Keratinocyte (primary cell): Measurements from ENCODE around the gene SETBP1.

Experiments used
- EZH2 ChIP-seq: IDR thresholded peaks from one replicate; pipeline ENCODE4 v1.6.1; 2012; ENCODE audit warnings: inconsistent platforms, mild to moderate bottlenecking, low read length, moderate library complexity
- TF ChIP-seq, protein P1 (sequence below), 3 experiments: IDR thresholded peaks in 1 of 3; conservative IDR thresholded peaks in 1 of 3; optimal IDR thresholded peaks in 1 of 3; 2 replicates in 2 of 3; 3 replicates in 1 of 3; pipeline versions ENCODE3 to v1.5.1; 2011; ENCODE audit warnings: low read length in 3 of 3, mild to moderate bottlenecking in 3 of 3, moderate library complexity in 2 of 3, control low read depth in 1 of 3, inconsistent platforms in 1 of 3; ENCODE audit not compliant: insufficient read depth in 2 of 3; ENCODE audit errors: extremely low read depth in 1 of 3

DNA sequence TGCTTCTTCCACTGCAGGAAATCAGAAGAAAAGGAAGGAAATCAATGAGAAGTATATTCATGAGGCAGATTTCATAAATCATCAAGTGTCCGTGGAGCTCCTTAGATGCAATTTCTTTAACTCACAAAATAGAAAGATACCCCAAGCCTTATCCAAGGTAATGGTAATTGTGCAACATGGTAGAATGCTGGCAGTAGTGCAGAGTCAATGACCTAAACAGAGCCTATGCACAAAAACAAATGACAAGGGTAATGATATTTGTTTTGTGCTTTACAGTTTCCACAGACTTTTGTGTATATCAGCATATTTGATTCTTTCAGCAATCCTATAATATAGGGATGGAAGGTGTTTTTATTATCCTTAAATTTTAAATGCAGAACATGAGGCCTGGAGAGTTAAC is 102.7 kb downstream of the SETBP1 start:
- TF ChIP-seq, protein P1, sequence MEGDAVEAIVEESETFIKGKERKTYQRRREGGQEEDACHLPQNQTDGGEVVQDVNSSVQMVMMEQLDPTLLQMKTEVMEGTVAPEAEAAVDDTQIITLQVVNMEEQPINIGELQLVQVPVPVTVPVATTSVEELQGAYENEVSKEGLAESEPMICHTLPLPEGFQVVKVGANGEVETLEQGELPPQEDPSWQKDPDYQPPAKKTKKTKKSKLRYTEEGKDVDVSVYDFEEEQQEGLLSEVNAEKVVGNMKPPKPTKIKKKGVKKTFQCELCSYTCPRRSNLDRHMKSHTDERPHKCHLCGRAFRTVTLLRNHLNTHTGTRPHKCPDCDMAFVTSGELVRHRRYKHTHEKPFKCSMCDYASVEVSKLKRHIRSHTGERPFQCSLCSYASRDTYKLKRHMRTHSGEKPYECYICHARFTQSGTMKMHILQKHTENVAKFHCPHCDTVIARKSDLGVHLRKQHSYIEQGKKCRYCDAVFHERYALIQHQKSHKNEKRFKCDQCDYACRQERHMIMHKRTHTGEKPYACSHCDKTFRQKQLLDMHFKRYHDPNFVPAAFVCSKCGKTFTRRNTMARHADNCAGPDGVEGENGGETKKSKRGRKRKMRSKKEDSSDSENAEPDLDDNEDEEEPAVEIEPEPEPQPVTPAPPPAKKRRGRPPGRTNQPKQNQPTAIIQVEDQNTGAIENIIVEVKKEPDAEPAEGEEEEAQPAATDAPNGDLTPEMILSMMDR (optimal IDR thresholded peaks at IDR 0.05 in 1 of 3, IDR thresholded peaks at IDR 0.05 in 1 of 3, conservative IDR thresholded peaks at IDR 0.05 in 1 of 3; ENCODE audit: extremely low read depth in 1 of 3, insufficient read depth in 2 of 3, low read length in 3 of 3) = no peak
- no peak for TF ChIP-seq EZH2
